ENCODE data around the gene PFDN1.
"Not testable (repeated sequence)": the region's sequence is repeated elsewhere in the genome, so short reads cannot be mapped to it uniquely, and the experiment has no call there.

The PFDN1 gene

GRCh38 chr5:140207250-140207964 is 95.5 kb downstream of the PFDN1 start:
- no peak for DNase-seq

DNA sequence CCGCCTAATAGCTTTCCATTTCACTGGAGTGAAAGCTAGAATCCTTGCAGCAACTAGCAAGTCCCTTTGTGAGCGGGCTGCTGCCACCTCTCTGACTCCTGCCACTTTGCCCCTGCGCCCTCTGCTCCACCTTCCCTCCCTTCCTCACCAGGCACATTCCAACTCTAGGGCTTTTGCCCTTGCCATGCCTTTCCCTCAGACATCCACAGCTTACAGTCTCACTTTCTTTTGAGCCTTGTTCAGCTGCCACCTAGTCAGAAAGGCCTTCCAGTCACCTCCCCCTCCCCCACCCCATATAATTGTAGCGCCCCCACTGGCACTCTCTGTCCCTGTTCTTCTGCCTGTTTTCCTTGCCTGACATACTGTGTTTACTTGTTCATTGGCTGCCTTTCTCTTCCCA is 96.9 kb downstream of the PFDN1 start:
- DNase-seq = no peak

GRCh38 chr5:140205216-140205615 is 97.7 kb downstream of the PFDN1 start:
- DNase-seq = no peak

DNA sequence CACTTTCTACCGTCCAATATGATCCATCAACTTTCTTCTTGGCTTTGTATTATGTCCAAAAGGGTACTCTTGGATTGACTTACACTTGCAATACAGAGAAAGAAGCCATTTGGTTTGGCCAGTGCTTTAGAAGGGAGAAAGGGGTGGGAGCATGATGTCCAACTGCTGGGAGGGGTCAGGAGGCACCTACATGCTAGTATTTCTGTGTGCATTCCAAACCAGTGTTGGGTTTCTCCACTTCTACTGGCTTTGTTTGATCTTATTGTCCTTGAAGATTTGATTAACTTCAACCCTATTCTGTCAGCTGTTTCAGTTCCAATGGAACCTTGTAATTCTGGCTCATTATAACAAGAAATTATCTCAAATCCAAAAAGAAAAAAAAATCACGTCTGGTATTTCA is 100.3 kb downstream of the PFDN1 start:
- DNase-seq = no peak

- DNase-seq = no peak
Observed at GRCh38 chr5:140202078-140202477, 100.8 kb downstream of the PFDN1 start.

- DNase-seq = not testable (repeated sequence)
Observed at GRCh38 chr5:140198915-140199314, 104.0 kb downstream of the PFDN1 start.

- DNase-seq = no peak
Observed at GRCh38 chr5:140197023-140197422, 105.9 kb downstream of the PFDN1 start.

DNA sequence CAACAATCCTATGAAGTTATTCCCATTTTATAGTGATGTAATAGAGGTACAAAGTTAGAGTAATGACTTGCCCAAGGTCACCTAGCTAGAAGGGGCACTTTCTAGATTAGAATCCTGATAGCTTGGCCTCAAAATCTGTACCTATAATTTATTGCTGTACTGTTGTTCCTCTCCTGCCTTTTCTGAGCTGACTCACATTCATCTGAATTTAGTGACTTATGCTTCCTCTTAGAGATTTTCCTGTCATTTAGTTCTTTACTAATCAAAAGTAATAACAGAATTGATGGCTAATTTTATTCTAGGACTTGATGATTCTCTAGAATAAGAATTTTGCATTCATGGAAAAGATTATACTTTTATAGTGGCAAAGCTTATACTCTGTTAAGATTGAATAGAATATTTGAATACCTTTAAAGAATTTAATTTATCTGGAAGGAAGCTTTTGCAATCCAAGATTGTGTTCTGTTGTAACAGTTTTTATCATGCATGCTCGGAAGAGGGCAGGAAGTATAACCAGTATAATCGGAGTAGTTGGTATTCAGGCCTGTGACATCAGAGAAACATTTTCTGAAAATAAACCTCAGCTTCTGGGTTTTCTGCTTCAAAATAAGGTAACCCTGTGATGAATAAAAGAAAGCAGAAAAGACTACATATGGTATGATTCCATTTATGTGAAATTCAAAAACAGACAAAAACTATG is 106.6 kb downstream of the PFDN1 start:
- no peak for DNase-seq

Data from KG1 (cell line).